Right lobe of liver (tissue), 6 donors: ENCODE data around the gene NUP214. TPM values are rescaled to one million over a fixed set of nuclear protein-coding genes. Genes with fewer than 3 reads are reported as not detected.
"Not testable (repeated sequence)": the region's sequence is repeated elsewhere in the genome, so short reads cannot be mapped to it uniquely, and the experiment has no call there.

ENCODE experiments used
- ATAC-seq, 4 donors: fragments of 200-7000 bp; cut with Tn5 transposase; one replicate each; pipeline ENCODE4 v1.9.1; 2020; ENCODE audit warnings: mild to moderate bottlenecking in 4 of 4, moderate library complexity in 4 of 4
- DNase-seq, 3 donors: peaks; one replicate each; pipeline ENCODE4 v3.0.0-alpha.2; 2020
- H3K27ac ChIP-seq, 3 donors: fragments of 200-600 bp; one replicate each; pipeline ENCODE4 v1.8.0; 2022
- H3K27me3 ChIP-seq, 2 donors: fragments of 200-600 bp; one replicate each; pipeline ENCODE4 v1.8.0; 2022
- H3K36me3 ChIP-seq, 4 donors: fragments of 200-600 bp; sonication (generic) in 1 of 4; one replicate each; pipeline versions ENCODE4 v1.5.1 to v1.8.0; 2017 to 2022; ENCODE audit warnings: control low read depth in 1 of 4
- H3K4me1 ChIP-seq, 4 donors: fragments of 200-600 bp; sonication (generic) in 1 of 4; one replicate each; pipeline versions ENCODE4 v1.5.1 to v1.8.0; 2017 to 2022; ENCODE audit warnings: control low read depth in 1 of 4
- H3K4me3 ChIP-seq, 3 donors: fragments of 200-600 bp; one replicate each; pipeline ENCODE4 v1.8.0; 2022
- H3K9me3 ChIP-seq, 4 donors: fragments of 200-600 bp; sonication (generic) in 1 of 4; one replicate each; pipeline versions ENCODE4 v1.5.1 to v1.8.0; 2017 to 2022; ENCODE audit warnings: control low read depth in 1 of 4
- CTCF ChIP-seq, 4 donors: fragments of 200-600 bp in 3 of 4; fragments of 450-650 bp in 1 of 4; IDR thresholded peaks; one replicate each; pipeline versions ENCODE4 v1.5.1 to v1.8.0; 2016 to 2022; ENCODE audit warnings: antibody characterized with exemption in 4 of 4, mild to moderate bottlenecking in 2 of 4
- POLR2A ChIP-seq: fragments of 450-650 bp; IDR thresholded peaks from one replicate; pipeline ENCODE4 v1.6.1; 2017; ENCODE audit warnings: antibody characterized with exemption, mild to moderate bottlenecking
- WGBS: methylation state at CpG from one replicate; pipeline ENCODE4 v1.1.6; 2018; ENCODE audit warnings: low coverage, low lambda C conversion rate; ENCODE audit not compliant: insufficient coverage; ENCODE audit errors: missing lambda C conversion rate; 5-methylcytosine and 5-hydroxymethylcytosine counted together
- intact Hi-C, 2 donors: fragments of 100-400 bp; cut with DNase I; formaldehyde crosslinking; loops; one replicate each; pipeline versions ENCODE4 v1.11.2 to v1.14.1; 2022
- total RNA-seq, 6 experiments: library from RNA; depleted of rRNA in 2 of 6; stranded (reverse); fragments of >200 nt in 2 of 6; fragmentation: NEBNext Ultra II Directional in 3 of 6; extraction: Animal tissue kit (Norgen Biotek cat#: 25700) in 3 of 6; gene quantifications; one replicate each; pipeline versions ENCODE4 v1.1.0 to v1.2.4, GENCODE V29; 2016 to 2023
- donor health status: DM: no; HTN: yes; CAD: no.
- donor health status: DM: no; HTN: no; CAD: no.
- donor health status: DM: no; HTN: no; CAD: no.
- donor health status: DM: no; HTN: yes; CAD: no.
- donor health status: DM: no; HTN: yes; CAD: no.

Gene NUP214
- total RNA-seq, 6 experiments from 2014 or later = 22.5 to 31.1 (median 27.5) TPM

DNA sequence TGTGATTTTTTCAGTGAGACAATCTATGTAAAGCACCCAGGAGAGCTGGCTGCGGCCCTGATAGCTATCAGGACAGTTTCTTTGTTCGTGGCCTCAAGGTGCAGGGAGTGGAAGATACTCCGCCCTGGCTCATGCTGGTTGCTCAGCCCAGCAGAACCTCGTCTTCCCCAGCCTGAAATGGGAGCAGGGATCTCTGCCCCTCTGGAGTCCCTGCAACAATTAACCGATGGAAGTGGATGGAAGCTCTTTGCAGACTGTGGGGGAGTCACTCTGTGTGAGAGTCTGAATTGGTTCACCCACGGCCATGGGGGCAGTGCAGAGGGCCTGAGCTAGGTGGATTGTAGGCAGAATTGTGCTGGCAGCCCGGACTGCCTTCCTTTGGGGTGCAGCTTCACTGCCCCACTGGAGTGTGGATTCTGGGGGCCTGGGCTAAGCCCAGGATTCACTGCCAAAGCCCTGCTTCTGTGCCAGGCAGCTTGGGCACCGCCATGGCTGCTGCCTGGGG, 26.2 kb upstream of the NUP214 start:
- ATAC-seq (no peak), DNase-seq (no peak)
- 63% methylated on average over 2 of the region's 8 CpGs for WGBS
- no peak overlapping the region for H3K27ac ChIP-seq
- H3K4me3 ChIP-seq = no peak overlapping the region
- TF ChIP-seq POLR2A (no peak), CTCF (IDR thresholded peaks at IDR 0.05) (no peak)
- H3K9me3 ChIP-seq = no peaks in the 10 kb centered on the region
- H3K36me3 ChIP-seq = no peaks in the 10 kb centered on the region
- peaks cover 0 to 4% of the 10 kb centered on the region in 2 donors for H3K27me3 ChIP-seq
- peaks cover 0 to 7% (median 0%) of the 10 kb centered on the region in 4 donors for H3K4me1 ChIP-seq
- intact Hi-C loops = no loop called here

GRCh38 chr9:131099845-131100244, 25.5 kb upstream of the NUP214 start:
- H3K27me3 ChIP-seq, H3K9me3 ChIP-seq, DNase-seq, H3K4me3 ChIP-seq, intact Hi-C loops, H3K36me3 ChIP-seq, H3K4me1 ChIP-seq, ATAC-seq, H3K27ac ChIP-seq: not testable (repeated sequence)
- WGBS = 94% methylated on average over 5 of the region's 8 CpGs

DNA sequence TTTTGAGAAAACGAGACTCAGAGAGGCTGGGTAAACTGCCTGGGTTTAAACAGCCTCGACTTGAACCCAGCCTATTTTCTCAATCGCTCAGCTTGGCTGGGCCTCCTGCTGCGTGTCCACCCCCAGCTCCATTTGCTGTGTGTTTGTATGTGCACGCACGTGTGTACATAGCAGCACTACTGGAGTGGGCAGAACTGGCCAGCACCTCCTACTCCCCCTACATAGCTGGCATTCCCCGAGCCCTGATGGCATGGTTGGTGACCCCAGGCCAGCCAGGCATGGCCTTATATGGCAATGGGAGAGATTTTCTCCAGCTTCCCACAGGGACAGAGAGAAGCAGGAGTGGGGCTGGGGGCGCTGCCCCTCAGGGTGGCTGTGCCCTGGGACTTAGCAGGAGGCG, 24.9 kb upstream of the NUP214 start:
- Histone ChIP-seq H3K27me3 (peaks cover 0 to 4% of the 10 kb centered on the region in 2 donors), H3K27ac (no peak overlapping the region), H3K36me3 (no peaks in the 10 kb centered on the region), H3K4me3 (no peak overlapping the region), H3K9me3 (no peaks in the 10 kb centered on the region), H3K4me1 (peaks cover 0 to 7% (median 0%) of the 10 kb centered on the region in 4 donors)
- 80% methylated on average over 5 of the region's 9 CpGs for WGBS
- TF ChIP-seq POLR2A = no peak
- no peak for TF ChIP-seq CTCF (IDR thresholded peaks at IDR 0.05)
- DNase-seq = no peak
- no peak for ATAC-seq
- intact Hi-C loops = no loop called here

DNA sequence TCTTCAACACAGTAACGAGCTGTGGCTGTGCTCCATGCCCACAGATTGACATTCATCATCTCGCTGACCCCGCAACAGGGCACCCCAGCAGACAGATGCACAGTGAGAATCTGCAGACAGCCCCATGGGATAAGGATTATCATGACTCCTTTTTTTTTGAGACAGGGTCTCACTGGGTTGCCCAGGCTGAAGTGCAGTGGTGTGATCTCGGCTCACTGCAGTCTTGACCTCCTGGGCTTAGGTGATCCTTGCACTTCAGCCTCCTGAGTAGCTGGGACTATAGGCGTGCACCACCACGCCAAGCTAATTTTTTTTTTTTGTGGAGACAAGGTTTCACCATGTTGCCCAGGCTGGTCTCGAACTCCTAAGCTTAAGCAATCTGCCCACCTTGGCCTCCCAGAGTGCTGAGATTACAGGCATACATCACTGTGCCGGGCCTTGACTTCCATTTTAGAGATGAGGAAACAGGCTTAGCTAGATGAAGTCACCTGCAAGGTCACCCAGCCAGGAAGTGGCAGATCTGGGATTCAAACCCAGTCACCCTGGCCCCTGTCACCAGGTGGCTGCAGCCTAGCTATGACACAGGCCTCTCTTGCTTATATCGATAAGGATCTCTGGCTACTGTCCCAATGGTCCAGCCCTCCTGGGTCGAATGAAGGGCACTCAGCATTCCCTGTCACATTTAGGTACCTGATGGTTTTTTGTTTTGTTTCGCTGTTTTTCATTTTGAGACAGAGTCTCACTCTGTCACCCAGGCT, 24.0 kb upstream of the NUP214 start:
- Histone ChIP-seq H3K36me3 (no peaks in the 10 kb centered on the region), H3K27me3 (peaks cover 0 to 4% of the 10 kb centered on the region in 2 donors), H3K27ac (no peak overlapping the region), H3K4me1 (peaks cover 0 to 6% (median 0%) of the 10 kb centered on the region in 4 donors), H3K4me3 (no peak overlapping the region), H3K9me3 (no peaks in the 10 kb centered on the region)
- ATAC-seq (no peak), DNase-seq (no peak)
- intact Hi-C loops = no loop called here
- 90% methylated on average over 8 of the region's 11 CpGs for WGBS
- no peak for TF ChIP-seq CTCF (IDR thresholded peaks at IDR 0.05)
- no peak for TF ChIP-seq POLR2A

DNA sequence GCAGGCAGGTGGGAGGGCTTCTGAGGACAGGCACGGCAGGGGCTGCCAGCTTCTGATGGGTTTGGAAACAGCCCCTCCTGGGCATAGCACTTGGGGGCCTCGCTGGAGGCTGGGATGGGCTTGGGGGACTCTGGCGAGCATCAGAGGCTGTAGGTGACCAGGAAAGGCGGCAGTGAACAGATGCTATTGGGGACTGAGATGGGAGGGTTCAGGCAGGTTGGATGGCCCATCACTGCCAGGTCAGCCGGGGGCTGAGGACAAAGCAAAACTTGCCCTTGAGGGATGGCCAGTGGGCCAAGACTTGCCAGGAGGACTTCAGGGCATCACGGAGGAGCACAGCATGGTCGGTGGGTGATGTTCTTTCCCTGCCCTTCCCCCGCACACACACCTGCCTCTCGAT, 22.4 kb upstream of the NUP214 start:
- Histone ChIP-seq H3K9me3 (no peaks in the 10 kb centered on the region), H3K27ac (no peak overlapping the region), H3K4me1 (no peaks in the 10 kb centered on the region), H3K36me3 (no peaks in the 10 kb centered on the region), H3K27me3 (no peaks in the 10 kb centered on the region), H3K4me3 (no peak overlapping the region)
- no peak for DNase-seq
- TF ChIP-seq POLR2A (no peak), CTCF (IDR thresholded peaks at IDR 0.05) (no peak)
- intact Hi-C loops = no loop called here
- no peak for ATAC-seq
- 33% methylated on average over 1 of the region's 9 CpGs for WGBS
